Medulla oblongata (tissue), 1 donor: ENCODE data around the gene COX7C.

Experiments used
- DNase-seq: peaks from one replicate; pipeline ENCODE4 v3.0.0-alpha.2; 2015; ENCODE audit errors: extremely low spot score

Gene COX7C

DNA sequence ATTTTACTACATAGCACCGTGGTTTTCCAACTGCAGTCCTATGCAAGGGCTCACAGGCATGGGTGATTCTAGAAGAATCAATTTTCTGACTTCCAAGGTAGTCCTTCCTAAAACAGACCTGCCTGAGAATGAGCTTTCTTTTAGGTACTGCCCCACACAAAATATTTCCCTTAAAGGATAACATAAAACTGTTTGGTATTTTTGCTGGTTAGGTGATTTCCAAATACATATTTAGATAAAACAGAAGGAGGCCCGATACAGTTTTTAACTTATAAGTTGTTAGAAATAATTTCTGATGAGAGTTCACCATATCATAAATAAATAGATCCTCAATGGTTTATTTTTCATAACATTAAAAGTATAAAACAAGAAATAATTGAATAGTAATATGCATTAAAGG lies 46.4 kb downstream of the COX7C start:
- DNase-seq = no peak

DNA sequence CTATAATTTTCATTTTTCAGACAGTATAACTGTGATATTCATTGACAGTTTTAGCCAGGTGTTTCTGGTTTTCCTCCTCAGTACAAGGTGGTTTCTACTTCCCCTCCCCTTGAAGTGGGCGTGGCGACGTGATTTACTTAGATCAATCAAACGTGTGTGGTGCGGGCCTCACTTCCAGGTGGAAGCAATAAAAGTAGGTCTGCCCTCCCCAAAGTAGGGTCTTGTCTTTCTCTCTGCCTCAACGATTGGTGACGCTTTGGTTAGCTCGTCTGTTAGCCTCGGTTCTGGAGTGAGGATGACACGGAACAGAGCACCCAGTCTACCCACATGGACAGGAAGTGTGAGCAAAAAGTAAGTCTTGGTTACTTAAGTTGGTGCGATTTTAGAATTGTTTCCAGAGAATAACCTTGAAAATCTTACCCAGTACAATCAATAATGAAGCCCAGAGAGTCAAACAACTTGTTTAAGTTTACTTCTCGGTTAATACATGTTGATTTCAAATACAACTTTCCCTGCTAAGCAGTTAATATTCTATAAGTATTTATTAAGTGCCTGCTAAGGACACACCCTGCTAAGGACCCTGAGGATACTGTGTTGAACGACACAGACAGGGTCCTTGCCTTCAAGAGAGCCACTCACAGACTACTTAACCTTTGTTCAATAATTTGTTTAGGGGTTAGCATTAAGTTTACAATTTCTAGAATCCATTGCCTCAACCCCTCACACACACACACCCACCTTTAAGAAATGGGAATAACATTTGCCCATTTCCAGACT lies 48.4 kb downstream of the COX7C start:
- DNase-seq = no peak

DNA sequence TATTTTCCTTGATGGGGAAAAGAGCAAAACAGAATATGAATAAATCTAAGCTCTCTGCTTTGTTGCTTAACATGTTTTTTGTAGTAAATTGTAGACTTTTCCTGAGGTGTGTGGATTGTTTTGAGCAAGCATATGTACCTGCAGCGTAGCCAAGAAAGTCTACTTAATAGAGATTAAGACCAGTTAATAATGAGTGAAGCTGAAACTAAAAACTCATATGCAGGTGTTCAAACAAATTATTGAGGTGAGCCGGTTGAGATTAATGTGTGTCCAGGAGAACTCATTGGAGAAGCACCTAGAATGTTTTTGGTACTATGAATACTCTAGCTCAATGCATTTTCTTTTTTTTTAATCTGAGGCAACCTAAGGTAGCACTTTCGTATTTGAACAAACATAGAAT lies 49.2 kb downstream of the COX7C start:
- DNase-seq = no peak
